Testis (tissue), 2 donors: Measurements from ENCODE around the gene RABL2B.
"Not testable (repeated sequence)": the region's sequence is repeated elsewhere in the genome, so short reads cannot be mapped to it uniquely, and the experiment has no call there.

Experiments used
- CTCF ChIP-seq, 3 experiments: fragments of 450-650 bp in 2 of 3; fragments of 200-600 bp in 1 of 3; sonication (generic) in 1 of 3; IDR thresholded peaks; one replicate each; pipeline ENCODE4 v1.5.1; 2016 to 2019; ENCODE audit warnings: antibody characterized with exemption in 3 of 3, mild to moderate bottlenecking in 2 of 3, moderate library complexity in 1 of 3
- POLR2A ChIP-seq: fragments of 450-650 bp; IDR thresholded peaks from one replicate; pipeline ENCODE4 v1.6.1; 2017; ENCODE audit warnings: antibody characterized with exemption, mild to moderate bottlenecking, moderate library complexity

GRCh38 chr22:50747521-50747920 lies 35.9 kb downstream of the RABL2B start:
- not testable (repeated sequence) for TF ChIP-seq CTCF (IDR thresholded peaks at IDR 0.05); POLR2A
